ENCODE data around the gene GNAT3.

Gene GNAT3

GRCh38 chr7:80499350-80499953, 12.4 kb downstream of the GNAT3 start:
- no peak for DNase-seq

- DNase-seq = no peak
Measured at GRCh38 chr7:80498481-80499349, 13.1 kb downstream of the GNAT3 start.

GRCh38 chr7:80496586-80496985, 15.3 kb downstream of the GNAT3 start:
- no peak for DNase-seq

- no peak for DNase-seq
Measured at GRCh38 chr7:80493121-80493849, 18.6 kb downstream of the GNAT3 start.

GRCh38 chr7:80491462-80491861, 20.4 kb downstream of the GNAT3 start:
- no peak for DNase-seq

GRCh38 chr7:80488851-80489370, 23.0 kb downstream of the GNAT3 start:
- no peak for DNase-seq

- no peak for DNase-seq
Measured at GRCh38 chr7:80488406-80488805, 23.5 kb downstream of the GNAT3 start.

- DNase-seq = no peak
Measured at GRCh38 chr7:80485721-80486120, 26.1 kb downstream of the GNAT3 start.

- DNase-seq = no peak
Measured at GRCh38 chr7:80482950-80483349, 28.9 kb downstream of the GNAT3 start.

GRCh38 chr7:80481196-80481884, 30.5 kb downstream of the GNAT3 start:
- no peak for DNase-seq

- DNase-seq = no peak
Measured at GRCh38 chr7:80480566-80480965, 31.3 kb downstream of the GNAT3 start.

GRCh38 chr7:80478683-80479082, 33.2 kb downstream of the GNAT3 start:
- no peak for DNase-seq

GRCh38 chr7:80476035-80476434, 35.8 kb downstream of the GNAT3 start:
- no peak for DNase-seq

GRCh38 chr7:80475383-80475782, 36.5 kb downstream of the GNAT3 start:
- DNase-seq = no peak

GRCh38 chr7:80473751-80474150, 38.1 kb downstream of the GNAT3 start:
- DNase-seq = no peak

- DNase-seq = no peak
Measured at GRCh38 chr7:80472491-80473200, 39.2 kb downstream of the GNAT3 start.

GRCh38 chr7:80468931-80469714, 42.7 kb downstream of the GNAT3 start:
- no peak for DNase-seq

- no peak for DNase-seq
Measured at GRCh38 chr7:80467069-80467468, 44.8 kb downstream of the GNAT3 start.

- no peak for DNase-seq
Measured at GRCh38 chr7:80466636-80467035, 45.2 kb downstream of the GNAT3 start.

- DNase-seq = no peak
Measured at GRCh38 chr7:80464211-80464610, 47.7 kb downstream of the GNAT3 start.

GRCh38 chr7:80463272-80463920, 48.5 kb downstream of the GNAT3 start:
- DNase-seq = no peak
